ENCODE data around the gene SLC5A2.
"Not testable (repeated sequence)": the region's sequence is repeated elsewhere in the genome, so short reads cannot be mapped to it uniquely, and the experiment has no call there.

SLC5A2 gene

GRCh38 chr16:31483081-31483480 lies at the start of gene SLC5A2:
Gene SLC5A2 (plus strand): TSS chr16:31483123. CDS start chr16:31483137, 14 bp downstream.
- H3K4me3 ChIP-seq (ENCODE audit: low read depth, low read length): no peak within 1 kb of the TSS
- TF ChIP-seq CTCF (conservative IDR thresholded peaks at IDR 0.05; ENCODE audit: low read depth, low read length): no peak
- no peak for DNase-seq (ENCODE audit: low read depth)

DNA sequence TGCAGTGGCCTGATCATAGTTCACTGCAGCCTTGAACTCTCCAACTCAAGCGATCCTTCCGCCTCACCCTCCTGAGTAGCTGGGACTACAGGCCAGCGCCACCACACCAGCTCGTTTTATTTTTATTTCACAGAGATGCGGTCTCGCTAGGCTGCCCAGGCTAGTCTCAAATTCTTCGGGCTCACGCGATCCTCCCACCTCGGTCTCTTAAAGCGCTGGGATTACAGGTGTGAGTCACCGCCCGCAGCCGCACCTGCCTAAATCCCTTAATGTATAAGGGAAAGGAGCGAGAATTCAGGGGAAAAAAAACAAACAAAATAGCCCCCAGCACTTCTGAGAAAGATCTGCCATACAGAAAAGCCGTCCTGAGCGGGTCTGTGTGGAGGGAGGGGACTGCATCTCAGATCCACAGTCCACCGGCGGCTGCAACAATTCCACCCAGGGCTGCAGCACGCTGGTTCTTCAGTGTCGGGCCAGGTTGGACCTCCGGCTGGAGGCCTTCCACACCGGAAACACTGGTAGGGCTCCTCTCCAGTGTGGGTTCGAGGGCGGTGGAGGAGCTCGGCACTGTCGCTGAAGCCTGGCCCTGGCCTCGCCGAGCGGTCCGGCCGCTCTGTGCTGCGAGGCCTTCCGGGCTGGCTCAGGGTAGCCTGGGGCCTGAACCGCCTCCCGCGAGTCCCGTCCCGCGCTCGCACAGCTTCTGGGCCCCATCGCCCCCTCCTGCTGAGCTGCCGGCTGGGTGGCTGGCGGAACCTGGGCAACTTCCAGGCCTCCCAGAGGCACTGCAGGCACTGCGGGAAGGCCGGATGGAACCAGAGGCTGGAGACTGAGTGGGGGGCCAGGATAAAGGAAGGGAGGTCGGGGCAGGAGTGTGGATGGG lies 47.3 kb upstream of the SLC5A2 start:
- TF ChIP-seq CTCF (conservative IDR thresholded peaks at IDR 0.05; ENCODE audit: low read depth, low read length): no peak
- no peak overlapping the region for H3K4me3 ChIP-seq (ENCODE audit: low read depth, low read length)
- DNase-seq (ENCODE audit: low read depth): no peak

DNA sequence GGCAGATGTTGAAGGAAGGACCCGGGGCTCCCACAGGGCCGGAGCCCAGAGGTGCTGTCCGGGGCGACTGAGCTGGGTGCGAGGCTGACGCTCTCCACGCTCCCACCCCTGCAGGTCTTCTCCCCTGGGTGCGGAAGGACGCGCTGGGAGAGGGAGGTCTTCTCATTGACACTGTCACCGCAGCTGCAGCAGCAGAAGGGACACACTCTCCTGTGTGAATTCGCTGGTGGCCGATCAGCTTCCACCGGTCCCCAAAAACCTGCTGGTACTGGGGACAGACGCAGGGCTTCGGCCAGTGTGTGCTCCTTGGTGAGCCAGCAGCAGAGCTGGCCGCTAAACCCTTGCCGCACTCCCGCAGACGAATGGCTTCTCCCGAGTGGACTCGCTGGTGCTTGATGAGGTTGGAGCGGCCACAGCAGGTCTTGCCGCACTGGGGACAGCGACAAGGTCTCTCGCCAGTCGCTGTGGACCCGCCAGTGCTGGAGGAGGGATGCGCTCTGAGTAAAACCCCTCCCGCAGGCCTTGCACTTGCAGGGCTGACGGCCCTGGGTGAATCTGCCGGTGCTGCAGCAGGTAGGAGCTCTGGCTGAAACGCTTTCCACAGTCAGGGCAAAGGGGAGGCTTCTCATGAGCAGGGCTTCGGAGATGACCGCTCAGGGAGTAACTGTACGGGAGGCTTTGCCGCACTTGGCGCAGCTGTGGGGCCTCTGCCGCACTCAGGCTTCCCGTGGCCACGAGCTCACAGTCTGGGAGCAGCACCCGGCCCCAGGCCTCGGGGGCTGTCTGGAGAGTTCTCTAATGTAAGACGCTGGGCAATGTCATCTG lies 46.5 kb upstream of the SLC5A2 start:
- no peak overlapping the region for H3K4me3 ChIP-seq (ENCODE audit: low read depth, low read length)
- no peak for TF ChIP-seq CTCF (conservative IDR thresholded peaks at IDR 0.05; ENCODE audit: low read depth, low read length)
- DNase-seq (ENCODE audit: low read depth): no peak

GRCh38 chr16:31438414-31438813 lies 44.5 kb upstream of the SLC5A2 start:
- TF ChIP-seq CTCF (conservative IDR thresholded peaks at IDR 0.05; ENCODE audit: low read depth, low read length): no peak
- DNase-seq (ENCODE audit: low read depth): no peak
- H3K4me3 ChIP-seq (ENCODE audit: low read depth, low read length): no peak overlapping the region

DNA sequence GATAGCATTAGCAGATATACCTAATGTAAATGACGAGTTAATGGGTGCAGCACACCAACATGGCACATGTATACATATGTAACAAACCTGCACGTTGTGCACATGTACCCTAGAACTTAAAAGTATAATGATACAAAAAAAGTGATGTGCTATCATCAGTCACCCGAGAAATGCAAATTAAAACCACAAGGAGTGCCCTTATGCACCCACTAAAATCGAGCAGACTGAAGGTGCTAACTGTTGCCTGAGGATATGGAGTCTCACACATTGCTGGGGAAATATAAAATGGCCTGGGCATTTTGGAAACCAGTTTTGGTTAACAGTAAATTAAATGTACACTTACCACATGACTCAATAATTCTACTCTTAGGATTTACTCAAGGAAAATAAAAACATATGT lies 43.9 kb upstream of the SLC5A2 start:
- H3K4me3 ChIP-seq (ENCODE audit: low read depth, low read length); DNase-seq (ENCODE audit: low read depth): not testable (repeated sequence)

DNA sequence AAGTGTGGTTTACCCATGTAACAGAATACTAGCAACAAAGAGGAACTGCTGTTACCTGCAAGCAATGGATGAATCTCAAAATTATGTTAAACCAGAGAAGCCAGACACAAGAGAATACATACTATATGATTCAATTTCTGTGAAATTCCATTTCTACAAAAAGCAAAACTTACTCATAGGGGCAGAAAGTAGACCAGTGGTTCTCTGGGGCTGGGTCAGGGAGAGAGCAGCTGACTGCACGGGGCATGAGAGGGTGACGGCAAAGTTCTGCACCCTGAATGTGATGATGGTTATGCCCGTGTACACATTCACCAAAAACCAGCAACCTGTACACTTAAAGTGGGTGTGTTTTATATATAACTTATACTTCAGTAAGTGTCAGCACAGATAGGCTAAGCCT lies 43.4 kb upstream of the SLC5A2 start:
- no peak overlapping the region for H3K4me3 ChIP-seq (ENCODE audit: low read depth, low read length)
- no peak for DNase-seq (ENCODE audit: low read depth)
- TF ChIP-seq CTCF (conservative IDR thresholded peaks at IDR 0.05; ENCODE audit: low read depth, low read length): no peak

DNA sequence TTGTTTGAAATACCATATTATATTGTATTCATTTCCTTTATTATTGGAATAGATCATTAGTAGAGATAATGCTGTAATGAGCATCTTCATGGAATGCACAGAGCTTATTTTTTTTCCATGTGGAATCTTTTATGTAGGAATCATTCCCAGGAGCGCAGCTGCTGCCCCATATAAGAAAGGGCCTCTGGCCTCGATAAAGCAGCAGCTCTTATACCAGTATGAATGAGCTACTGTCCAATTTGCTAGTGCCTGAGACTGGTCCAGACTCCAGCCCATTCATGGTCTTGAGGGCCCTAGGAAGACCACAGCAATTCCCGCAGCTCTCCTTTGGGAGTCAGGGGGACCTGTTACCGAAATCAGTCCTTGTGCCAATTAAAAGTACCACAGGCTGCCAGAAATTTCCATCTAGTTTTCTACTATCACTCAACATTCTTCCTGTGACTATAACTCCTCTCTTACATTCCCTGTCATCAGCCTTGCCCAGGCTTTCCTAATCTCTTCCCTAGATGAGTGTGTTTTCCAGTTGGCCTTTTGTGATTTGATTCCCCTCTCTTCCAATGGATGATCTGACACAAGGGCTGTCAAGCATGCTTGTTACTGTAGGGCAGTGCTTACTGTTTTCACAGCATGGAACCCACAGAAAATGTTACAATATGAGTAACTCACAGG lies 42.3 kb upstream of the SLC5A2 start:
- H3K4me3 ChIP-seq (ENCODE audit: low read depth, low read length): no peak overlapping the region
- no peak for DNase-seq (ENCODE audit: low read depth)
- no peak for TF ChIP-seq CTCF (conservative IDR thresholded peaks at IDR 0.05; ENCODE audit: low read depth, low read length)

All from choroid plexus epithelial cell (primary cell).